GM12878 (cell line): ENCODE data around the gene ITGB8. TPM values are rescaled to one million over a fixed set of nuclear protein-coding genes. Genes with fewer than 3 reads are reported as not detected.

Experiments
- BACH1 ChIP-seq: fragments of 450-650 bp; IDR thresholded peaks from 2 replicates; pipeline ENCODE4 v1.6.1; 2017; ENCODE audit warnings: mild to moderate bottlenecking, borderline replicate concordance
- BHLHE40 ChIP-seq, 2 experiments: fragments of 450-650 bp in 1 of 2; IDR thresholded peaks; 2 replicates each; pipeline ENCODE4 v1.6.1; 2011 to 2017; ENCODE audit warnings: low read depth in 2 of 2, borderline replicate concordance in 1 of 2, improper control_type of control experiment in 1 of 2, low read length in 1 of 2, mild to moderate bottlenecking in 1 of 2
- BMI1 ChIP-seq: fragments of 450-650 bp; IDR thresholded peaks from 2 replicates; pipeline ENCODE4 v1.6.1; 2016; ENCODE audit warnings: mild to moderate bottlenecking, moderate library complexity, borderline replicate concordance
- CBX5 ChIP-seq: sonication (generic); IDR thresholded peaks from 2 replicates; pipeline ENCODE4 v1.6.1; 2016; ENCODE audit warnings: low read depth, moderate library complexity, mild to moderate bottlenecking, inconsistent platforms
- CEBPB ChIP-seq, 2 experiments: fragments of 150-350 bp in 1 of 2; IDR thresholded peaks; 2 replicates each; pipeline ENCODE4 v1.6.1; 2012 to 2014; ENCODE audit warnings: low read depth in 2 of 2, low read length in 2 of 2, borderline replicate concordance in 1 of 2, inconsistent platforms in 1 of 2
- EZH2 ChIP-seq: IDR thresholded peaks from 2 replicates; pipeline ENCODE4 v1.6.1; 2012; ENCODE audit warnings: low read depth, mild to moderate bottlenecking, control low read depth, inconsistent platforms, low read length, borderline replicate concordance; ENCODE audit not compliant: control insufficient read depth
- HDGF ChIP-seq: fragments of 450-650 bp; IDR thresholded peaks from 2 replicates; pipeline ENCODE4 v1.6.1; 2016; ENCODE audit warnings: antibody characterized with exemption
- KLF5 ChIP-seq: fragments of 450-650 bp; IDR thresholded peaks from 2 replicates; pipeline ENCODE4 v1.6.1; 2014; ENCODE audit warnings: mild to moderate bottlenecking; ENCODE audit not compliant: partially characterized antibody
- MEF2B ChIP-seq: fragments of 450-650 bp; IDR thresholded peaks from 2 replicates; pipeline ENCODE4 v1.6.1; 2018; ENCODE audit warnings: mild to moderate bottlenecking, moderate library complexity; ENCODE audit not compliant: partially characterized antibody, poor library complexity, severe bottlenecking
- MTA2 ChIP-seq: fragments of 450-650 bp; IDR thresholded peaks from 2 replicates; pipeline ENCODE4 v1.6.1; 2016; ENCODE audit warnings: low read depth, mild to moderate bottlenecking, moderate library complexity
- NR2C1 ChIP-seq: fragments of 450-650 bp; IDR thresholded peaks from 2 replicates; pipeline ENCODE4 v1.6.1; 2017; ENCODE audit warnings: antibody characterized with exemption, mild to moderate bottlenecking, moderate library complexity
- RAD21 ChIP-seq: IDR thresholded peaks from 2 replicates; pipeline ENCODE4 v1.6.1; 2011; ENCODE audit warnings: mild to moderate bottlenecking, low read depth, low read length, moderate library complexity; ENCODE audit not compliant: insufficient read depth
- SIX5 ChIP-seq: IDR thresholded peaks from 2 replicates; pipeline ENCODE4 v1.6.1; 2011; ENCODE audit warnings: mild to moderate bottlenecking, low read depth, low read length, moderate library complexity; ENCODE audit not compliant: severe bottlenecking
- SPI1 ChIP-seq: IDR thresholded peaks from 2 replicates; pipeline ENCODE4 v1.6.1; 2011; ENCODE audit warnings: low read depth, mild to moderate bottlenecking, low read length, moderate library complexity, borderline replicate concordance; ENCODE audit not compliant: insufficient read depth
- YBX1 ChIP-seq: fragments of 450-650 bp; IDR thresholded peaks from 2 replicates; pipeline ENCODE4 v1.6.1; 2016; ENCODE audit warnings: antibody characterized with exemption
- ZNF24 ChIP-seq: fragments of 450-650 bp; IDR thresholded peaks from 2 replicates; pipeline ENCODE4 v1.6.1; 2017; ENCODE audit warnings: antibody characterized with exemption, mild to moderate bottlenecking
- ZNF384 ChIP-seq: IDR thresholded peaks from 2 replicates; pipeline ENCODE4 v1.6.1; 2012; ENCODE audit warnings: low read depth, mild to moderate bottlenecking, low read length, improper control_type of control experiment, borderline replicate concordance
- polyA plus RNA-seq, 11 experiments: library from polyadenylated mRNA; depleted of rRNA in 4 of 11; unstranded in 6 of 11; stranded (reverse) in 5 of 11; fragments of >200 nt; fragmentation: Nextera tagmentation in 4 of 11; fragmentation: Illumina TruSeq in 1 of 11; extraction: Ambion mirVana in 4 of 11; extraction: Trizol in 1 of 11; gene quantifications; 1 replicate in 1 of 11; 2 replicates in 10 of 11; pipeline versions ENCODE4 v1.2.1 to v1.2.3, GENCODE V29; 2011 to 2016; ENCODE audit warnings: inconsistent platforms in 2 of 11, missing spikeins in 2 of 11, low read depth in 1 of 11
- total RNA-seq, 4 experiments: library from RNA; depleted of rRNA in 3 of 4; stranded (reverse); fragments of >200 nt in 3 of 4; fragmentation: Illumina TruSeq in 1 of 4; extraction: Trizol in 1 of 4; gene quantifications; 2 replicates each; pipeline versions ENCODE4 v1.2.1 to v1.2.3, GENCODE V29; 2013 to 2021
- TF ChIP-seq, protein P1 (sequence below): fragments of 450-650 bp; IDR thresholded peaks from 2 replicates; pipeline ENCODE4 v1.6.1; 2017; ENCODE audit warnings: mild to moderate bottlenecking, moderate library complexity
- TF ChIP-seq, protein P2 (sequence below): fragments of 450-650 bp; IDR thresholded peaks from 2 replicates; pipeline ENCODE4 v1.6.1; 2014; ENCODE audit warnings: mild to moderate bottlenecking
- TF ChIP-seq, protein P3 (sequence below): fragments of 450-650 bp; IDR thresholded peaks from 2 replicates; pipeline ENCODE4 v1.6.1; 2017; ENCODE audit warnings: mild to moderate bottlenecking
- TF ChIP-seq, protein P4 (sequence below): fragments of 450-650 bp; IDR thresholded peaks from 2 replicates; pipeline ENCODE4 v1.6.1; 2018; ENCODE audit warnings: borderline replicate concordance, mild to moderate bottlenecking; ENCODE audit not compliant: partially characterized antibody

The ITGB8 gene
- total and polyA plus RNA-seq, 10 of the 15 experiments (the other 5 are each of a cell fraction or from before 2014, with no cell fraction given), result 0.37 to 26.2 (median 1.5) TPM

DNA sequence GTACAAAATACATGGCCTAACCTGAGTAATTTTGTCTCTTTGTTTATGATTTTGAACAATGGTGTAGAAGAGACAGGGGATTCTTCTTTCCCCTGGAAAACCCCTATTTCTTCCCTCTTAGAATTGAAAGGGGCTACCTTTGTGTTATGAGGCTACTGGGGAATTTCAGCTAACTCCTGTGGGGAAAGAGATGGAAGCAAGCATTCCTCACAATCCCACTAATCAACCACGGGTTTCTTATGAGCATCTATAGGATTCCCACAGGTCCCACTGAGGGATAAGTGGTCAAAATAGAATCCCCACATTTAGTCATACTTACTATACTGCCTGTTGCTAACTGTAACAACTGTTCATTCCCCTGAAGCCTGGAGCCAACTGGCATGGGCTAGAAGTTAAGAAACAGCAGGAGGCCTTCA lies 32.2 kb upstream of the ITGB8 start (continued):
- TF ChIP-seq, protein P1, sequence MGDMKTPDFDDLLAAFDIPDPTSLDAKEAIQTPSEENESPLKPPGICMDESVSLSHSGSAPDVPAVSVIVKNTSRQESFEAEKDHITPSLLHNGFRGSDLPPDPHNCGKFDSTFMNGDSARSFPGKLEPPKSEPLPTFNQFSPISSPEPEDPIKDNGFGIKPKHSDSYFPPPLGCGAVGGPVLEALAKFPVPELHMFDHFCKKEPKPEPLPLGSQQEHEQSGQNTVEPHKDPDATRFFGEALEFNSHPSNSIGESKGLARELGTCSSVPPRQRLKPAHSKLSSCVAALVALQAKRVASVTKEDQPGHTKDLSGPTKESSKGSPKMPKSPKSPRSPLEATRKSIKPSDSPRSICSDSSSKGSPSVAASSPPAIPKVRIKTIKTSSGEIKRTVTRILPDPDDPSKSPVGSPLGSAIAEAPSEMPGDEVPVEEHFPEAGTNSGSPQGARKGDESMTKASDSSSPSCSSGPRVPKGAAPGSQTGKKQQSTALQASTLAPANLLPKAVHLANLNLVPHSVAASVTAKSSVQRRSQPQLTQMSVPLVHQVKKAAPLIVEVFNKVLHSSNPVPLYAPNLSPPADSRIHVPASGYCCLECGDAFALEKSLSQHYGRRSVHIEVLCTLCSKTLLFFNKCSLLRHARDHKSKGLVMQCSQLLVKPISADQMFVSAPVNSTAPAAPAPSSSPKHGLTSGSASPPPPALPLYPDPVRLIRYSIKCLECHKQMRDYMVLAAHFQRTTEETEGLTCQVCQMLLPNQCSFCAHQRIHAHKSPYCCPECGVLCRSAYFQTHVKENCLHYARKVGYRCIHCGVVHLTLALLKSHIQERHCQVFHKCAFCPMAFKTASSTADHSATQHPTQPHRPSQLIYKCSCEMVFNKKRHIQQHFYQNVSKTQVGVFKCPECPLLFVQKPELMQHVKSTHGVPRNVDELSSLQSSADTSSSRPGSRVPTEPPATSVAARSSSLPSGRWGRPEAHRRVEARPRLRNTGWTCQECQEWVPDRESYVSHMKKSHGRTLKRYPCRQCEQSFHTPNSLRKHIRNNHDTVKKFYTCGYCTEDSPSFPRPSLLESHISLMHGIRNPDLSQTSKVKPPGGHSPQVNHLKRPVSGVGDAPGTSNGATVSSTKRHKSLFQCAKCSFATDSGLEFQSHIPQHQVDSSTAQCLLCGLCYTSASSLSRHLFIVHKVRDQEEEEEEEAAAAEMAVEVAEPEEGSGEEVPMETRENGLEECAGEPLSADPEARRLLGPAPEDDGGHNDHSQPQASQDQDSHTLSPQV, result no peak
- TF ChIP-seq MEF2B, result peak; percentile 73
- no peak for TF ChIP-seq EZH2
- TF ChIP-seq ZNF384, result no peak
- TF ChIP-seq BMI1, result no peak
- TF ChIP-seq SIX5, result no peak
- TF ChIP-seq MTA2, result peak; percentile 80
- TF ChIP-seq NR2C1, result no peak
- TF ChIP-seq, protein P2, sequence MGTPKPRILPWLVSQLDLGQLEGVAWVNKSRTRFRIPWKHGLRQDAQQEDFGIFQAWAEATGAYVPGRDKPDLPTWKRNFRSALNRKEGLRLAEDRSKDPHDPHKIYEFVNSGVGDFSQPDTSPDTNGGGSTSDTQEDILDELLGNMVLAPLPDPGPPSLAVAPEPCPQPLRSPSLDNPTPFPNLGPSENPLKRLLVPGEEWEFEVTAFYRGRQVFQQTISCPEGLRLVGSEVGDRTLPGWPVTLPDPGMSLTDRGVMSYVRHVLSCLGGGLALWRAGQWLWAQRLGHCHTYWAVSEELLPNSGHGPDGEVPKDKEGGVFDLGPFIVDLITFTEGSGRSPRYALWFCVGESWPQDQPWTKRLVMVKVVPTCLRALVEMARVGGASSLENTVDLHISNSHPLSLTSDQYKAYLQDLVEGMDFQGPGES, result no peak
- no peak for TF ChIP-seq KLF5
- TF ChIP-seq BHLHE40 (IDR thresholded peaks at IDR 0.05; ENCODE audit: borderline replicate concordance in 1 of 2, low read depth in 2 of 2, low read length in 1 of 2), result 0 out of 4 replicates have a peak, but pooled peaks of 1 of the 2 experiments have one; percentile 21
- TF ChIP-seq YBX1, result no peak
- TF ChIP-seq BACH1, result no peak
- TF ChIP-seq SPI1, result no peak
- no peak for TF ChIP-seq ZNF24
- TF ChIP-seq HDGF, result no peak
- TF ChIP-seq, protein P3, sequence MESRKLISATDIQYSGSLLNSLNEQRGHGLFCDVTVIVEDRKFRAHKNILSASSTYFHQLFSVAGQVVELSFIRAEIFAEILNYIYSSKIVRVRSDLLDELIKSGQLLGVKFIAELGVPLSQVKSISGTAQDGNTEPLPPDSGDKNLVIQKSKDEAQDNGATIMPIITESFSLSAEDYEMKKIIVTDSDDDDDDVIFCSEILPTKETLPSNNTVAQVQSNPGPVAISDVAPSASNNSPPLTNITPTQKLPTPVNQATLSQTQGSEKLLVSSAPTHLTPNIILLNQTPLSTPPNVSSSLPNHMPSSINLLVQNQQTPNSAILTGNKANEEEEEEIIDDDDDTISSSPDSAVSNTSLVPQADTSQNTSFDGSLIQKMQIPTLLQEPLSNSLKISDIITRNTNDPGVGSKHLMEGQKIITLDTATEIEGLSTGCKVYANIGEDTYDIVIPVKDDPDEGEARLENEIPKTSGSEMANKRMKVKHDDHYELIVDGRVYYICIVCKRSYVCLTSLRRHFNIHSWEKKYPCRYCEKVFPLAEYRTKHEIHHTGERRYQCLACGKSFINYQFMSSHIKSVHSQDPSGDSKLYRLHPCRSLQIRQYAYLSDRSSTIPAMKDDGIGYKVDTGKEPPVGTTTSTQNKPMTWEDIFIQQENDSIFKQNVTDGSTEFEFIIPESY, result no peak
- no peak for TF ChIP-seq RAD21
- no peak for TF ChIP-seq CEBPB (IDR thresholded peaks at IDR 0.05; ENCODE audit: borderline replicate concordance in 1 of 2, low read depth in 2 of 2, low read length in 2 of 2)
- TF ChIP-seq CBX5, result no peak
- TF ChIP-seq, protein P4, sequence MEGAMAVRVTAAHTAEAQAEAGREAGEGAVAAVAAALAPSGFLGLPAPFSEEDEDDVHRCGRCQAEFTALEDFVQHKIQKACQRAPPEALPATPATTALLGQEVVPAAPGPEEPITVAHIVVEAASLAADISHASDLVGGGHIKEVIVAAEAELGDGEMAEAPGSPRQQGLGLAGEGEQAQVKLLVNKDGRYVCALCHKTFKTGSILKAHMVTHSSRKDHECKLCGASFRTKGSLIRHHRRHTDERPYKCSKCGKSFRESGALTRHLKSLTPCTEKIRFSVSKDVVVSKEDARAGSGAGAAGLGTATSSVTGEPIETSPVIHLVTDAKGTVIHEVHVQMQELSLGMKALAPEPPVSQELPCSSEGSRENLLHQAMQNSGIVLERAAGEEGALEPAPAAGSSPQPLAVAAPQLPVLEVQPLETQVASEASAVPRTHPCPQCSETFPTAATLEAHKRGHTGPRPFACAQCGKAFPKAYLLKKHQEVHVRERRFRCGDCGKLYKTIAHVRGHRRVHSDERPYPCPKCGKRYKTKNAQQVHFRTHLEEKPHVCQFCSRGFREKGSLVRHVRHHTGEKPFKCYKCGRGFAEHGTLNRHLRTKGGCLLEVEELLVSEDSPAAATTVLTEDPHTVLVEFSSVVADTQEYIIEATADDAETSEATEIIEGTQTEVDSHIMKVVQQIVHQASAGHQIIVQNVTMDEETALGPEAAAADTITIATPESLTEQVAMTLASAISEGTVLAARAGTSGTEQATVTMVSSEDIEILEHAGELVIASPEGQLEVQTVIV, result no peak
